Left ventricle myocardium inferior (tissue), 1 donor: Measurements from ENCODE around the gene A1BG. TPM values are rescaled to one million over a fixed set of nuclear protein-coding genes. Genes with fewer than 3 reads are reported as not detected.

Experiments used
- DNase-seq: peaks from one replicate; pipeline ENCODE4 v3.0.0-alpha.2; 2020
- H3K27ac ChIP-seq: fragments of 200-600 bp; replicated peaks from 2 replicates; pipeline ENCODE4 v1.8.0; 2021
- H3K27me3 ChIP-seq: fragments of 200-600 bp; 2 replicates; pipeline ENCODE4 v1.8.0; 2021; ENCODE audit warnings: low read depth
- H3K36me3 ChIP-seq: fragments of 200-600 bp; 2 replicates; pipeline ENCODE4 v1.8.0; 2021
- H3K4me1 ChIP-seq: fragments of 200-600 bp; 2 replicates; pipeline ENCODE4 v1.8.0; 2021
- H3K4me3 ChIP-seq: fragments of 200-600 bp; 2 replicates; pipeline ENCODE4 v1.8.0; 2021; ENCODE audit warnings: mild to moderate bottlenecking, moderate library complexity
- H3K9me3 ChIP-seq: fragments of 200-600 bp; replicated peaks from 2 replicates; pipeline ENCODE4 v1.8.0; 2021
- CTCF ChIP-seq: fragments of 200-600 bp; IDR thresholded peaks from 2 replicates; pipeline ENCODE4 v1.8.0; 2021; ENCODE audit warnings: antibody characterized with exemption, mild to moderate bottlenecking, borderline replicate concordance
- intact Hi-C: fragments of 100-400 bp; cut with micrococcal nuclease; formaldehyde crosslinking; loops from one replicate; pipeline ENCODE4 v1.11.0; 2022
- total RNA-seq: library from RNA; stranded (reverse); fragmentation: NEBNext Ultra II Directional; extraction: Animal tissue kit (Norgen Biotek cat#: 25700); gene quantifications from one replicate; pipeline ENCODE4 v1.2.1, GENCODE V29; 2021
- donor health status: DM: no; HTN: yes; CAD: no; lungs with severe emphysema.

The A1BG gene
- total RNA-seq, 1 donor from 2014 or later = 3.7 TPM

- Histone ChIP-seq H3K9me3 (no peaks in the 10 kb centered on the region), H3K4me1 (peaks cover 10% of the 10 kb centered on the region), H3K36me3 (no peaks in the 10 kb centered on the region), H3K27ac (no peak overlapping the region), H3K27me3 (peaks cover 32% of the 10 kb centered on the region), H3K4me3 (no peak overlapping the region)
- TF ChIP-seq CTCF = no peak
- no peak for DNase-seq
- intact Hi-C loops = no loop called here
Measured at GRCh38 chr19:58364146-58364545, 10.9 kb upstream of the A1BG start.

- intact Hi-C loops = no loop called here
- Histone ChIP-seq H3K27me3 (peaks cover 27% of the 10 kb centered on the region), H3K27ac (peak within 1 kb of the TSS; percentile 97), H3K4me1 (peaks cover 11% of the 10 kb centered on the region), H3K9me3 (no peaks in the 10 kb centered on the region), H3K36me3 (no peaks in the 10 kb centered on the region), H3K4me3 (peak within 1 kb of the TSS; percentile 93)
- DNase-seq = peak; percentile 98
- peak; percentile 20 for TF ChIP-seq CTCF
Measured at GRCh38 chr19:58362272-58362994, 9.1 kb upstream of the A1BG start, which contains the start of gene ZNF497. ZNF497 (minus strand) TSS chr19:58362751; CDS start chr19:58357635, 5,116 bp downstream.

GRCh38 chr19:58361900-58362271 is 8.6 kb upstream of the A1BG start:
- peak; percentile 45 for DNase-seq
- H3K27me3 ChIP-seq = peaks cover 27% of the 10 kb centered on the region
- intact Hi-C loops = no loop called here
- H3K36me3 ChIP-seq = no peaks in the 10 kb centered on the region
- H3K27ac ChIP-seq = peak overlapping the region; percentile 97
- H3K4me3 ChIP-seq = peak overlapping the region; percentile 93
- TF ChIP-seq CTCF = no peak
- no peaks in the 10 kb centered on the region for H3K9me3 ChIP-seq
- peaks cover 17% of the 10 kb centered on the region for H3K4me1 ChIP-seq

GRCh38 chr19:58357481-58358145 is 4.3 kb upstream of the A1BG start:
- H3K9me3 ChIP-seq = no peaks in the 10 kb centered on the region
- DNase-seq = no peak
- peaks cover 58% of the 10 kb centered on the region for H3K27me3 ChIP-seq
- H3K36me3 ChIP-seq = no peaks in the 10 kb centered on the region
- no peak overlapping the region for H3K27ac ChIP-seq
- intact Hi-C loops = no loop called here
- no peak for TF ChIP-seq CTCF
- peaks cover 33% of the 10 kb centered on the region for H3K4me1 ChIP-seq
- peak overlapping the region; percentile 64 for H3K4me3 ChIP-seq

- peak overlapping the region; percentile 29 for H3K27ac ChIP-seq
- H3K4me3 ChIP-seq = peak overlapping the region; percentile 64
- H3K4me1 ChIP-seq = peaks cover 29% of the 10 kb centered on the region
- peaks cover 65% of the 10 kb centered on the region for H3K27me3 ChIP-seq
- H3K36me3 ChIP-seq = no peaks in the 10 kb centered on the region
- DNase-seq = no peak
- no peak for TF ChIP-seq CTCF
- intact Hi-C loops = no loop called here
- H3K9me3 ChIP-seq = no peaks in the 10 kb centered on the region
Measured at GRCh38 chr19:58356766-58357480, 3.6 kb upstream of the A1BG start.
